SK-N-SH (cell line): Measurements from ENCODE around the gene LPGAT1. TPM values are rescaled to one million over a fixed set of nuclear protein-coding genes. Genes with fewer than 3 reads are reported as not detected.

Experiments
- CTCF ChIA-PET: fragments of 300-600, 350-600 bp; formaldehyde crosslinking; extraction: SDS; loops from one replicate; lab custom pipeline; 2021; lab: Yijun Ruan, JAX
- POLR2A ChIA-PET: fragments of 350-600 bp; sonication (Branson Sonifier 250); formaldehyde crosslinking; extraction: SDS; loops from one replicate; lab custom pipeline; 2020; ENCODE audit warnings: antibody characterized with exemption, inconsistent platforms; lab: Yijun Ruan, JAX
- DNase-seq: peaks from one replicate; pipeline ENCODE4 v3.0.0; 2012
- H2AFZ ChIP-seq: fragments of 200-600 bp; sonication (generic); 2 replicates; pipeline ENCODE4 v1.8.1; 2016; ENCODE audit warnings: antibody characterized with exemption, mild to moderate bottlenecking, low read depth
- H3F3A ChIP-seq: fragments of 200-600 bp; sonication (generic); replicated peaks from 2 replicates; pipeline ENCODE3; 2016; ENCODE audit warnings: antibody characterized with exemption, mild to moderate bottlenecking; ENCODE audit not compliant: insufficient read depth
- H3K27ac ChIP-seq, 2 experiments: fragments of 200-500 bp in 1 of 2; fragments of 200-600 bp in 1 of 2; sonication (Bioruptor generic) in 1 of 2; sonication (generic), shearing (Covaris generic) in 1 of 2; 2 replicates each; pipeline versions ENCODE4 v1.5.1 to v1.6.1; 2014 to 2016; ENCODE audit warnings: low read depth in 2 of 2, inconsistent platforms in 1 of 2, low read length in 1 of 2, mild to moderate bottlenecking in 1 of 2, mixed read lengths in 1 of 2
- H3K27me3 ChIP-seq: fragments of 200-600 bp; sonication (generic), shearing (Covaris generic); 2 replicates; pipeline ENCODE4 v1.6.1; 2016; ENCODE audit warnings: mixed run types; ENCODE audit not compliant: insufficient read depth
- H3K36me3 ChIP-seq, 2 experiments: fragments of 200-500 bp in 1 of 2; fragments of 200-600 bp in 1 of 2; sonication (Bioruptor generic) in 1 of 2; sonication (generic) in 1 of 2; replicated peaks in 1 of 2; 2 replicates each; pipeline versions ENCODE3 to v1.5.1; 2014 to 2016; ENCODE audit warnings: low read length in 1 of 2, mild to moderate bottlenecking in 1 of 2; ENCODE audit not compliant: insufficient read depth in 2 of 2, control insufficient read depth in 1 of 2
- H3K4me1 ChIP-seq, 2 experiments: fragments of 200-500 bp in 1 of 2; fragments of 200-600 bp in 1 of 2; sonication (Bioruptor generic) in 1 of 2; sonication (generic), shearing (Covaris generic) in 1 of 2; 2 replicates each; pipeline versions ENCODE4 v1.5.1 to v1.6.1; 2014 to 2016; ENCODE audit warnings: low read depth in 1 of 2, low read length in 1 of 2, mixed run types in 1 of 2; ENCODE audit not compliant: insufficient read depth in 2 of 2, control insufficient read depth in 1 of 2
- H3K4me2 ChIP-seq: fragments of 200-600 bp; sonication (generic), shearing (Covaris generic); 2 replicates; pipeline ENCODE4 v1.6.1; 2017; ENCODE audit warnings: mixed run types
- H3K4me3 ChIP-seq, 2 experiments: fragments of 200-500 bp in 1 of 2; fragments of 200-600 bp in 1 of 2; sonication (Bioruptor generic) in 1 of 2; sonication (generic), shearing (Covaris generic) in 1 of 2; 2 replicates each; pipeline versions ENCODE4 v1.5.1 to v1.8.1; 2014 to 2016; ENCODE audit warnings: low read depth in 2 of 2, inconsistent platforms in 1 of 2, low read length in 1 of 2, mild to moderate bottlenecking in 1 of 2, mixed read lengths in 1 of 2, moderate library complexity in 1 of 2
- H3K79me2 ChIP-seq: fragments of 200-600 bp; sonication (generic); 2 replicates; pipeline ENCODE4 v1.8.1; 2017; ENCODE audit warnings: mild to moderate bottlenecking; ENCODE audit not compliant: insufficient read depth
- H3K9ac ChIP-seq: fragments of 200-600 bp; sonication (generic); 2 replicates; pipeline ENCODE4 v1.6.1; 2017; ENCODE audit warnings: mixed run types
- H3K9me2 ChIP-seq: fragments of 200-600 bp; sonication (generic); 2 replicates; pipeline ENCODE4 v1.6.1; 2017; ENCODE audit warnings: mixed run types
- H3K9me3 ChIP-seq: fragments of 200-600 bp; sonication (generic); 2 replicates; pipeline ENCODE4 v1.6.1; 2017; ENCODE audit warnings: mixed run types, mild to moderate bottlenecking, moderate library complexity
- H4K20me1 ChIP-seq: fragments of 200-600 bp; sonication (generic); 2 replicates; pipeline ENCODE4 v1.6.1; 2017; ENCODE audit warnings: mild to moderate bottlenecking, mixed run types; ENCODE audit not compliant: insufficient read depth
- CHD2 ChIP-seq: fragments of 150-350 bp; IDR thresholded peaks from 2 replicates; pipeline ENCODE4 v1.6.1; 2018; ENCODE audit warnings: low read length; ENCODE audit not compliant: partially characterized antibody
- ELF1 ChIP-seq: IDR thresholded peaks from 2 replicates; pipeline ENCODE4 v1.4.0; 2012
- EZH2phosphoT487 ChIP-seq: fragments of 200-600 bp; sonication (generic); IDR thresholded peaks from 2 replicates; pipeline ENCODE4 v1.6.1; 2017; ENCODE audit warnings: low read depth, mixed run types, mild to moderate bottlenecking, antibody characterized with exemption, moderate library complexity, borderline replicate concordance
- FOSL2 ChIP-seq: IDR thresholded peaks from 2 replicates; pipeline ENCODE4 v1.4.0; 2012; ENCODE audit warnings: low read depth, mild to moderate bottlenecking, moderate library complexity, borderline replicate concordance
- FOXJ3 ChIP-seq: sonication (generic); formaldehyde crosslinking; IDR thresholded peaks from 2 replicates; pipeline ENCODE4 v1.5.1; 2020; ENCODE audit warnings: mild to moderate bottlenecking, missing genetic modification reagents
- GATA2 ChIP-seq: sonication (generic); formaldehyde crosslinking; IDR thresholded peaks from 2 replicates; pipeline ENCODE4 v1.5.0; 2020; ENCODE audit warnings: mild to moderate bottlenecking, missing genetic modification reagents
- MXI1 ChIP-seq: IDR thresholded peaks from 2 replicates; pipeline ENCODE4 v1.6.1; 2012; ENCODE audit warnings: mild to moderate bottlenecking, low read depth, low read length, improper control_type of control experiment
- NFIC ChIP-seq: IDR thresholded peaks from 2 replicates; pipeline ENCODE4 v1.4.0; 2012; ENCODE audit warnings: borderline replicate concordance
- POLR2AphosphoS5 ChIP-seq: IDR thresholded peaks from 2 replicates; pipeline ENCODE4 v1.6.1; 2012; ENCODE audit warnings: low read depth, low read length
- RAD21 ChIP-seq: IDR thresholded peaks from 2 replicates; pipeline ENCODE4 v1.6.1; 2012; ENCODE audit warnings: mild to moderate bottlenecking, low read length
- RFX5 ChIP-seq: IDR thresholded peaks from 2 replicates; pipeline ENCODE4 v1.6.1; 2012; ENCODE audit warnings: mild to moderate bottlenecking, improper control_type of control experiment, low read length
- RXRA ChIP-seq: IDR thresholded peaks from 2 replicates; pipeline ENCODE4 v1.4.0; 2012; ENCODE audit warnings: low read depth, mild to moderate bottlenecking, borderline replicate concordance
- TEAD4 ChIP-seq: IDR thresholded peaks from 2 replicates; pipeline ENCODE4 v1.4.0; 2012; ENCODE audit warnings: mild to moderate bottlenecking, borderline replicate concordance; ENCODE audit not compliant: insufficient read depth
- WGBS: methylation state at CpG from one replicate; pipeline ENCODE4 v1.1.6; 2017; ENCODE audit warnings: low lambda C conversion rate; 5-methylcytosine and 5-hydroxymethylcytosine counted together
- polyA plus RNA-seq, 3 experiments: library from polyadenylated mRNA; depleted of rRNA; stranded (reverse); fragments of >200 nt; gene quantifications; 2 replicates each; pipeline ENCODE4 v1.2.3, GENCODE V29; 2012
- TF ChIP-seq, protein P1 (sequence below): fragments of 150-350 bp; IDR thresholded peaks from 2 replicates; pipeline ENCODE4 v1.6.1; 2016; ENCODE audit warnings: mild to moderate bottlenecking, low read depth, low read length
- TF ChIP-seq, protein P2 (sequence below): fragments of 200-600 bp; sonication (generic); IDR thresholded peaks from 2 replicates; pipeline ENCODE4 v1.6.1; 2017; ENCODE audit warnings: antibody characterized with exemption, mild to moderate bottlenecking, moderate library complexity
- TF ChIP-seq, protein P3 (sequence below): IDR thresholded peaks from 2 replicates; pipeline ENCODE4 v1.4.0; 2012; ENCODE audit warnings: low read depth, borderline replicate concordance

Gene LPGAT1
- polyA plus RNA-seq, 1 of the 3 experiments (the other 2 are of a cell fraction) = 4.8 TPM

DNA sequence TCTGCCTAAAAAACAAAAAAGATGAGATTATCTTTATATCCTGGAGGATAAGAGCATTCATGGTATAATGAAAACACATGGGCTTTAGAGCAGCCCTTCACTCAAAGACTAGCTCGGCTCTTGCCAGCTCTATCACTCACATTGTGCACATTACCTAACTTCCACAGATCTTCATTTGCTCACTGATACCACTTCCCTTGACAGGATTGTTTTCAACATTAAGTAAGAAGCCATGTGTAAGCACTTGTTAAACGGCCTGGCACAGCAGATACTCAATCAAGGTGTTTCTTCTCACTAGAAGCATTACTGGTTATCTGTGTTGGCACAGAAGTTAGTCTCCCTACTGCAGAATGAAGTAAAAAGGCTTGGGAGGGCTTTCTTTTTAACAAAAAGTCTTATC is 18.7 kb downstream of the LPGAT1 start:
- H2AFZ ChIP-seq = no peak overlapping the region

DNA sequence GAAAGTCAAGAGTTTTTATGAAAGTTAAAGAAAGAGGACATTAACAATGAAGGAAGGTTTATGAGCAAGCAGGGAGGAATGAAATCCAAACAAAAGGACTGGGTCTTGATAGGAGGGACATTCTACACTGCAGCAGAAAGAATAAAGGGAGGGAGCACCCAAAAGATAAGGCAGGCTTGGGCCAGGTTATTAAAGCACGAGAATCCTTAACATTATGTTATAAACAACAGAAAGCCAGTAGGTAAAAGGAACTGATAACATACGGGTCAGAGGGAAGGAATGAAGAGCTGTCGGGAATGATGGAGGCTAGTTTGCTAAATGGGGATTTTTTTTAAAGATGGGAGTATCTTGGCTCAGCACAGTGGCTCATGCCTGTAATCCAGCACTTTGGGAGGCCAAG is 19.4 kb downstream of the LPGAT1 start:
- Histone ChIP-seq H3F3A (no peaks in the 10 kb centered on the region), H4K20me1 (no peaks in the 10 kb centered on the region), H3K4me1 (no peaks in the 10 kb centered on the region), H3K9me2 (no peaks in the 10 kb centered on the region), H3K27me3 (no peaks in the 10 kb centered on the region), H3K79me2 (peaks cover 21% of the 10 kb centered on the region), H3K4me2 (no peak overlapping the region), H2AFZ (no peak overlapping the region), H3K9ac (no peak overlapping the region), H3K9me3 (no peaks in the 10 kb centered on the region), H3K27ac (no peak overlapping the region), H3K4me3 (no peak overlapping the region), H3K36me3 (peaks cover 20 to 34% of the 10 kb centered on the region in 2 experiments)
- ChIA-PET POLR2A (no interaction called here), CTCF (no interaction called here)
- no peak for DNase-seq
- TF ChIP-seq FOSL2 (no peak), CHD2 (no peak)
- 99% methylated on average over 3 of the region's 3 CpGs for WGBS

More for the DNA sequence above, 18.7 kb downstream of the LPGAT1 start:
- Histone ChIP-seq H3K27ac (no peak overlapping the region), H3K79me2 (peaks cover 17% of the 10 kb centered on the region), H3K9me3 (no peaks in the 10 kb centered on the region), H3K36me3 (peaks cover 20 to 27% of the 10 kb centered on the region in 2 experiments), H4K20me1 (no peaks in the 10 kb centered on the region), H3F3A (no peaks in the 10 kb centered on the region), H3K27me3 (no peaks in the 10 kb centered on the region), H3K4me1 (no peaks in the 10 kb centered on the region), H3K9ac (no peak overlapping the region), H3K4me3 (no peak overlapping the region), H3K4me2 (no peak overlapping the region), H3K9me2 (no peaks in the 10 kb centered on the region)
- TF ChIP-seq RFX5 (no peak), POLR2AphosphoS5 (no peak), EZH2phosphoT487 (no peak), MXI1 (no peak), NFIC (no peak), FOXJ3 (no peak), GATA2 (CRISPR knock-in tag) (no peak), RAD21 (no peak), ELF1 (no peak), TEAD4 (no peak), RXRA (no peak)
- TF ChIP-seq, protein P1, sequence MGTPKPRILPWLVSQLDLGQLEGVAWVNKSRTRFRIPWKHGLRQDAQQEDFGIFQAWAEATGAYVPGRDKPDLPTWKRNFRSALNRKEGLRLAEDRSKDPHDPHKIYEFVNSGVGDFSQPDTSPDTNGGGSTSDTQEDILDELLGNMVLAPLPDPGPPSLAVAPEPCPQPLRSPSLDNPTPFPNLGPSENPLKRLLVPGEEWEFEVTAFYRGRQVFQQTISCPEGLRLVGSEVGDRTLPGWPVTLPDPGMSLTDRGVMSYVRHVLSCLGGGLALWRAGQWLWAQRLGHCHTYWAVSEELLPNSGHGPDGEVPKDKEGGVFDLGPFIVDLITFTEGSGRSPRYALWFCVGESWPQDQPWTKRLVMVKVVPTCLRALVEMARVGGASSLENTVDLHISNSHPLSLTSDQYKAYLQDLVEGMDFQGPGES = no peak
- TF ChIP-seq, protein P2, sequence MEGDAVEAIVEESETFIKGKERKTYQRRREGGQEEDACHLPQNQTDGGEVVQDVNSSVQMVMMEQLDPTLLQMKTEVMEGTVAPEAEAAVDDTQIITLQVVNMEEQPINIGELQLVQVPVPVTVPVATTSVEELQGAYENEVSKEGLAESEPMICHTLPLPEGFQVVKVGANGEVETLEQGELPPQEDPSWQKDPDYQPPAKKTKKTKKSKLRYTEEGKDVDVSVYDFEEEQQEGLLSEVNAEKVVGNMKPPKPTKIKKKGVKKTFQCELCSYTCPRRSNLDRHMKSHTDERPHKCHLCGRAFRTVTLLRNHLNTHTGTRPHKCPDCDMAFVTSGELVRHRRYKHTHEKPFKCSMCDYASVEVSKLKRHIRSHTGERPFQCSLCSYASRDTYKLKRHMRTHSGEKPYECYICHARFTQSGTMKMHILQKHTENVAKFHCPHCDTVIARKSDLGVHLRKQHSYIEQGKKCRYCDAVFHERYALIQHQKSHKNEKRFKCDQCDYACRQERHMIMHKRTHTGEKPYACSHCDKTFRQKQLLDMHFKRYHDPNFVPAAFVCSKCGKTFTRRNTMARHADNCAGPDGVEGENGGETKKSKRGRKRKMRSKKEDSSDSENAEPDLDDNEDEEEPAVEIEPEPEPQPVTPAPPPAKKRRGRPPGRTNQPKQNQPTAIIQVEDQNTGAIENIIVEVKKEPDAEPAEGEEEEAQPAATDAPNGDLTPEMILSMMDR = no peak
- TF ChIP-seq, protein P3, sequence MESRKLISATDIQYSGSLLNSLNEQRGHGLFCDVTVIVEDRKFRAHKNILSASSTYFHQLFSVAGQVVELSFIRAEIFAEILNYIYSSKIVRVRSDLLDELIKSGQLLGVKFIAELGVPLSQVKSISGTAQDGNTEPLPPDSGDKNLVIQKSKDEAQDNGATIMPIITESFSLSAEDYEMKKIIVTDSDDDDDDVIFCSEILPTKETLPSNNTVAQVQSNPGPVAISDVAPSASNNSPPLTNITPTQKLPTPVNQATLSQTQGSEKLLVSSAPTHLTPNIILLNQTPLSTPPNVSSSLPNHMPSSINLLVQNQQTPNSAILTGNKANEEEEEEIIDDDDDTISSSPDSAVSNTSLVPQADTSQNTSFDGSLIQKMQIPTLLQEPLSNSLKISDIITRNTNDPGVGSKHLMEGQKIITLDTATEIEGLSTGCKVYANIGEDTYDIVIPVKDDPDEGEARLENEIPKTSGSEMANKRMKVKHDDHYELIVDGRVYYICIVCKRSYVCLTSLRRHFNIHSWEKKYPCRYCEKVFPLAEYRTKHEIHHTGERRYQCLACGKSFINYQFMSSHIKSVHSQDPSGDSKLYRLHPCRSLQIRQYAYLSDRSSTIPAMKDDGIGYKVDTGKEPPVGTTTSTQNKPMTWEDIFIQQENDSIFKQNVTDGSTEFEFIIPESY = no peak
- ChIA-PET POLR2A (no interaction called here), CTCF (no interaction called here)
- DNase-seq = no peak
- WGBS = 70% methylated on average over 2 of the region's 2 CpGs
